IPS-20b (cell line): ENCODE data around the gene PKIB.

Experiments used
- H3K27ac ChIP-seq: one replicate; pipeline ENCODE4 v1.5.1; 2013; ENCODE audit warnings: low read length
- H3K27me3 ChIP-seq: 2 replicates; pipeline ENCODE4 v1.6.1; 2013; ENCODE audit warnings: mild to moderate bottlenecking, low read length, inconsistent platforms; ENCODE audit not compliant: insufficient read depth
- H3K36me3 ChIP-seq: 2 replicates; pipeline ENCODE4 v1.6.1; 2013; ENCODE audit warnings: low read depth, mild to moderate bottlenecking, inconsistent platforms, low read length, moderate library complexity; ENCODE audit not compliant: insufficient read depth
- H3K4me1 ChIP-seq: 2 replicates; pipeline ENCODE4 v1.6.1; 2013; ENCODE audit warnings: mild to moderate bottlenecking, control low read depth, inconsistent platforms, low read length, moderate library complexity; ENCODE audit not compliant: insufficient read depth
- H3K4me3 ChIP-seq: 2 replicates; pipeline ENCODE4 v1.5.1; 2013; ENCODE audit warnings: mild to moderate bottlenecking, low read length, inconsistent platforms
- H3K9ac ChIP-seq: 2 replicates; pipeline ENCODE4 v1.6.1; 2013; ENCODE audit warnings: low read depth, mild to moderate bottlenecking, inconsistent platforms, low read length, moderate library complexity
- H3K9me3 ChIP-seq: 2 replicates; pipeline ENCODE4 v1.6.1; 2013; ENCODE audit warnings: mild to moderate bottlenecking, low read depth, low read length, inconsistent platforms; ENCODE audit not compliant: insufficient read depth

Gene PKIB

GRCh38 chr6:122713138-122713537 is 102.9 kb downstream of the PKIB start:
- no peak overlapping the region for H3K27ac ChIP-seq
- peaks cover 9% of the 10 kb centered on the region; the same call in 1 of the 2 replicates for H3K4me1 ChIP-seq

GRCh38 chr6:122714059-122714458 is 103.9 kb downstream of the PKIB start:
- H3K27ac ChIP-seq: no peak overlapping the region
- peaks cover 9% of the 10 kb centered on the region; the same call in 1 of the 2 replicates for H3K4me1 ChIP-seq
- no peaks in the 10 kb centered on the region for H3K9me3 ChIP-seq
- no peak overlapping the region for H3K9ac ChIP-seq
- H3K27me3 ChIP-seq: no peaks in the 10 kb centered on the region
- no peak overlapping the region for H3K4me3 ChIP-seq
- H3K36me3 ChIP-seq: no peaks in the 10 kb centered on the region

More at GRCh38 chr6:122713138-122713537, 102.9 kb downstream of the PKIB start:
- H3K4me3 ChIP-seq: no peak overlapping the region
- no peaks in the 10 kb centered on the region for H3K9me3 ChIP-seq
- no peaks in the 10 kb centered on the region for H3K27me3 ChIP-seq
- no peaks in the 10 kb centered on the region for H3K36me3 ChIP-seq
- H3K9ac ChIP-seq: no peak overlapping the region

- no peak overlapping the region for H3K27ac ChIP-seq
- no peaks in the 10 kb centered on the region for H3K9me3 ChIP-seq
- H3K9ac ChIP-seq: no peak overlapping the region
- H3K36me3 ChIP-seq: no peaks in the 10 kb centered on the region
- peaks cover 9% of the 10 kb centered on the region; the same call in 1 of the 2 replicates for H3K4me1 ChIP-seq
- no peaks in the 10 kb centered on the region for H3K27me3 ChIP-seq
- no peak overlapping the region for H3K4me3 ChIP-seq
Measured at GRCh38 chr6:122715725-122716124, 105.5 kb downstream of the PKIB start.

- H3K9ac ChIP-seq: no peak overlapping the region
- no peaks in the 10 kb centered on the region for H3K9me3 ChIP-seq
- no peak overlapping the region for H3K27ac ChIP-seq
- H3K4me1 ChIP-seq: peaks cover 9% of the 10 kb centered on the region; the same call in 1 of the 2 replicates
- no peaks in the 10 kb centered on the region for H3K27me3 ChIP-seq
- no peak overlapping the region for H3K4me3 ChIP-seq
- H3K36me3 ChIP-seq: no peaks in the 10 kb centered on the region
Measured at GRCh38 chr6:122717350-122717749, 107.1 kb downstream of the PKIB start.

GRCh38 chr6:122718616-122719015 is 108.4 kb downstream of the PKIB start:
- H3K4me3 ChIP-seq: no peak overlapping the region
- peaks cover 9% of the 10 kb centered on the region; the same call in 1 of the 2 replicates for H3K4me1 ChIP-seq
- H3K36me3 ChIP-seq: no peaks in the 10 kb centered on the region
- H3K9ac ChIP-seq: no peak overlapping the region
- no peaks in the 10 kb centered on the region for H3K9me3 ChIP-seq
- H3K27ac ChIP-seq: no peak overlapping the region
- no peaks in the 10 kb centered on the region for H3K27me3 ChIP-seq

- no peak overlapping the region for H3K4me3 ChIP-seq
- H3K36me3 ChIP-seq: no peaks in the 10 kb centered on the region
- H3K27me3 ChIP-seq: no peaks in the 10 kb centered on the region
- no peak overlapping the region for H3K9ac ChIP-seq
- no peak overlapping the region for H3K27ac ChIP-seq
- peaks cover 9% of the 10 kb centered on the region; the same call in 1 of the 2 replicates for H3K4me1 ChIP-seq
- H3K9me3 ChIP-seq: no peaks in the 10 kb centered on the region
Measured at GRCh38 chr6:122719176-122719575, 109.0 kb downstream of the PKIB start.

GRCh38 chr6:122722746-122723145 is 112.5 kb downstream of the PKIB start:
- peaks cover 8% of the 10 kb centered on the region for H3K4me1 ChIP-seq
- no peaks in the 10 kb centered on the region for H3K9me3 ChIP-seq
- no peaks in the 10 kb centered on the region for H3K36me3 ChIP-seq
- no peak overlapping the region for H3K9ac ChIP-seq
- H3K27me3 ChIP-seq: no peaks in the 10 kb centered on the region
- H3K4me3 ChIP-seq: no peak overlapping the region
- H3K27ac ChIP-seq: no peak overlapping the region

- Histone ChIP-seq H3K27me3 (no peaks in the 10 kb centered on the region), H3K27ac (no peak overlapping the region), H3K4me3 (no peak overlapping the region), H3K4me1 (peaks cover 7% of the 10 kb centered on the region), H3K36me3 (no peaks in the 10 kb centered on the region), H3K9ac (no peak overlapping the region), H3K9me3 (no peaks in the 10 kb centered on the region)
Measured at GRCh38 chr6:122726649-122727048, 116.4 kb downstream of the PKIB start.

GRCh38 chr6:122727244-122727643 is 117.0 kb downstream of the PKIB start:
- H3K27ac ChIP-seq: no peak overlapping the region
- peaks cover 7% of the 10 kb centered on the region for H3K4me1 ChIP-seq
- H3K9ac ChIP-seq: no peak overlapping the region
- no peaks in the 10 kb centered on the region for H3K9me3 ChIP-seq
- no peaks in the 10 kb centered on the region for H3K27me3 ChIP-seq
- H3K4me3 ChIP-seq: no peak overlapping the region
- no peaks in the 10 kb centered on the region for H3K36me3 ChIP-seq

- Histone ChIP-seq H3K4me3 (no peak overlapping the region), H3K4me1 (peaks cover 11% of the 10 kb centered on the region), H3K36me3 (no peaks in the 10 kb centered on the region), H3K27ac (no peak overlapping the region), H3K9me3 (no peaks in the 10 kb centered on the region), H3K27me3 (no peaks in the 10 kb centered on the region), H3K9ac (no peak overlapping the region)
Measured at GRCh38 chr6:122730334-122730733, 120.1 kb downstream of the PKIB start.

- H3K27ac ChIP-seq: no peak overlapping the region
- H3K27me3 ChIP-seq: no peaks in the 10 kb centered on the region
- H3K36me3 ChIP-seq: no peaks in the 10 kb centered on the region
- no peak overlapping the region for H3K9ac ChIP-seq
- no peaks in the 10 kb centered on the region for H3K9me3 ChIP-seq
- peaks cover 16% of the 10 kb centered on the region for H3K4me1 ChIP-seq
- H3K4me3 ChIP-seq: no peak overlapping the region
Measured at GRCh38 chr6:122730775-122731386, 120.7 kb downstream of the PKIB start.

GRCh38 chr6:122733259-122733658 is 123.1 kb downstream of the PKIB start:
- H3K4me3 ChIP-seq: no peak overlapping the region
- H3K27me3 ChIP-seq: no peaks in the 10 kb centered on the region
- no peak overlapping the region for H3K27ac ChIP-seq
- H3K9ac ChIP-seq: no peak overlapping the region
- H3K36me3 ChIP-seq: no peaks in the 10 kb centered on the region
- H3K9me3 ChIP-seq: no peaks in the 10 kb centered on the region
- H3K4me1 ChIP-seq: peaks cover 9% of the 10 kb centered on the region
